ENCODE data around the gene GAB2. TPM values are rescaled to one million over a fixed set of nuclear protein-coding genes. Genes with fewer than 3 reads are reported as not detected.

GAB2 gene
- total RNA-seq, 4 donors from 2014 or later = 13.4 to 28.4 (median 19.8) TPM

DNA sequence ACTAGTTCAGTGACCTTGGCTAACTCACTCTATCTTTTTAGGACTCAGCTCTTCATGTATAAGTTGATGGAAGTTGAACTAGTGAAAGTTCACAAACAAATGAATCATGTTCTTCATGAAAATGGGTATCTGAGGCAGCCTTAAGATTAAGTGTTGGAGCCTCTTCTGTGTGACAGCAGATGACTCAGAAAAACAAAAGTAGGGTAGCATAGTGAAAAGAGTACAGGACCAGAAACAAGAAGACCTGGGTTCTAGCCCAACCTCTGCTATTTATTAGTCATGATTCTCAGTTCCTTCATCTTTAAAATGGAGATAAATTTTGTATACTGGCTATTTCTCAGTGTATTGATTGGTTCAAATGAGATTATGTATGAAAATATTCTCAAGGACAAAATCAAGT, 168.7 kb downstream of the GAB2 start:
- Histone ChIP-seq H3K27me3 (no peaks in the 10 kb centered on the region), H3K4me3 (no peak overlapping the region), H3K4me1 (peaks cover 3% of the 10 kb centered on the region), H3K27ac (no peak overlapping the region), H3K36me3 (peaks cover 13% of the 10 kb centered on the region), H3K9me3 (no peaks in the 10 kb centered on the region)
- no peak for DNase-seq (ENCODE audit: low spot score in 2 of 2)
- TF ChIP-seq, protein P1, sequence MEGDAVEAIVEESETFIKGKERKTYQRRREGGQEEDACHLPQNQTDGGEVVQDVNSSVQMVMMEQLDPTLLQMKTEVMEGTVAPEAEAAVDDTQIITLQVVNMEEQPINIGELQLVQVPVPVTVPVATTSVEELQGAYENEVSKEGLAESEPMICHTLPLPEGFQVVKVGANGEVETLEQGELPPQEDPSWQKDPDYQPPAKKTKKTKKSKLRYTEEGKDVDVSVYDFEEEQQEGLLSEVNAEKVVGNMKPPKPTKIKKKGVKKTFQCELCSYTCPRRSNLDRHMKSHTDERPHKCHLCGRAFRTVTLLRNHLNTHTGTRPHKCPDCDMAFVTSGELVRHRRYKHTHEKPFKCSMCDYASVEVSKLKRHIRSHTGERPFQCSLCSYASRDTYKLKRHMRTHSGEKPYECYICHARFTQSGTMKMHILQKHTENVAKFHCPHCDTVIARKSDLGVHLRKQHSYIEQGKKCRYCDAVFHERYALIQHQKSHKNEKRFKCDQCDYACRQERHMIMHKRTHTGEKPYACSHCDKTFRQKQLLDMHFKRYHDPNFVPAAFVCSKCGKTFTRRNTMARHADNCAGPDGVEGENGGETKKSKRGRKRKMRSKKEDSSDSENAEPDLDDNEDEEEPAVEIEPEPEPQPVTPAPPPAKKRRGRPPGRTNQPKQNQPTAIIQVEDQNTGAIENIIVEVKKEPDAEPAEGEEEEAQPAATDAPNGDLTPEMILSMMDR (IDR thresholded peaks at IDR 0.05) = no peak

DNA sequence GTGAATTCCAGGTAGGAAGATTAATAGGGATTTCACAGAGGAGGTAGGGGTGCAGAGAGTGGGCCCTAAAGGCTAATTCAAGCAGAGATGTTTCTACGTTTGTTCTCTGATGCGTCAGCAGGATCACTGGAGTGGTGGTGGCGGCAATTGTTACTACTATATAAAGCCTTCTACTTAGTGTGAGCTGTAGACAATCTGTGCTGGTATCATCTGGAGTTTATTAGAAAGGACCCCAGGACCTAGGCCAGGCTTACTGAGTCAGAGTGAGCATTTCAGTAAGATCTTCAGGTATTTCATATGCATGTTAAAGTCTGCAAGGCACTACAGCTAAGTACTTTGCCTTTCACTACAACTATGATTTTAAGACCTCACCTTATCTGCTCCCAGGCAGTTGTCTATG, 169.4 kb downstream of the GAB2 start:
- H3K4me3 ChIP-seq = no peak overlapping the region
- no peak overlapping the region for H3K27ac ChIP-seq
- DNase-seq (ENCODE audit: low spot score in 2 of 2) = no peak
- peaks cover 13% of the 10 kb centered on the region for H3K36me3 ChIP-seq
- H3K27me3 ChIP-seq = no peaks in the 10 kb centered on the region
- WGBS = 93% methylated on average over 3 of the region's 3 CpGs
- H3K9me3 ChIP-seq = no peaks in the 10 kb centered on the region
- TF ChIP-seq POLR2AphosphoS5 (IDR thresholded peaks at IDR 0.05) (no peak), EP300 (IDR thresholded peaks at IDR 0.05) (no peak), POLR2A (IDR thresholded peaks at IDR 0.05) (no peak)
- TF ChIP-seq, protein P1 (IDR thresholded peaks at IDR 0.05) = no peak
- H3K4me1 ChIP-seq = peaks cover 3% of the 10 kb centered on the region

DNA sequence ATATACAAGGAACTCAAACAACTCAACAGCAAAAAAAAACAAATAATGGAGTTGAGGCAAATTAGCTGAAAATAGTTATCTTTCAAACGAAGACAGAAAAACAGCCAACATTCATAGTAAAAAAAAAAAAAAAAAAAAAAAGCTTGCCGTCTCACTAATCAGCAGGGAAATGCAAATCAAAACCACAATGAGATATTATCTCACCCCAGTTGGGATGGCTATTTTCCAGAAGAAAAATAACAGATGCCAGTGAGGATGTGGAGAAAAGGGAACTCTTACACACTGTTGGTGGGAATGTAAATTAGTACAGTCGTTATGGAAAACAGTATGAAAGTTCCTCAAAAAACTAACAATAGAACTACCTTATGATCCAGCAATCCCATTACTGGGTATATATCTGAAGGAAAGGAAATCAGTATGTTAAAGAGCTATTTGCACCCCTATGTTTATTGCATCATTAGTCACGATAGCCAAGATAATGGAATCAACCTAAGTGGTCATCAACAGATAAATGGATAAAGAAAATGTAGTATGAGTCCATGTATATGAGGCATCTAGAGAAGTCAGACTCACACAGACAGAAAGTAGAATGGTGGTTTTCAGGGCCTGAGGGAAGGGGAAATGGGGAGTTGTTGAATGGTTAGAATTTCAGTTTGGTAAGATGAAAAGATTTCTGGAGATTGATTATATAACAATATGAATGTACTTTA, 172.9 kb downstream of the GAB2 start:
- WGBS = 30% methylated on average over 4 of the region's 4 CpGs
- Histone ChIP-seq H3K4me3 (no peak overlapping the region), H3K27ac (no peak overlapping the region), H3K9me3 (no peaks in the 10 kb centered on the region), H3K36me3 (peaks cover 10% of the 10 kb centered on the region), H3K4me1 (no peaks in the 10 kb centered on the region), H3K27me3 (no peaks in the 10 kb centered on the region)
- TF ChIP-seq, protein P1 (IDR thresholded peaks at IDR 0.05) = no peak
- TF ChIP-seq EP300 (IDR thresholded peaks at IDR 0.05) = no peak
- TF ChIP-seq POLR2A (IDR thresholded peaks at IDR 0.05) = no peak
- no peak for TF ChIP-seq POLR2AphosphoS5 (IDR thresholded peaks at IDR 0.05)
- DNase-seq (ENCODE audit: low spot score in 2 of 2) = no peak

DNA sequence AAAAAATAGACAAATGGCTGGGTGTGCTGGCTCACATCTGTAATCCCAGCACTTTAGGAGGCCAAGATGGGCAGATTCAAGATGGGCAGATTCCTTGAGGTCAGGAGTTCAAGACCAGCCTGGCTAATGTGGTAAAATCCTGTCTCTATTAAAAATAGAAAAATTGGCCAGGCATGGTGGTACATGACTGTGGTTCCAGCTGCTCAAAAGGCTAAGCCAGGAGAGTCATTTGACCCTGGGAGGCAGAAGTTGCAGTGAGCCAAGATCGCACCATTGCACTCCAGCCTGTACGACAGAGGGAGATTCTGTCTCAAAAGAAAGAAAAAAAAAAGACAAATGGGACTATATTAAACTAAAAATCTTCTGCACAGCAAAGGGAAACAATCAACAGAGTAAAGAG, 173.5 kb downstream of the GAB2 start:
- WGBS = 62% methylated on average over 2 of the region's 2 CpGs

DNA sequence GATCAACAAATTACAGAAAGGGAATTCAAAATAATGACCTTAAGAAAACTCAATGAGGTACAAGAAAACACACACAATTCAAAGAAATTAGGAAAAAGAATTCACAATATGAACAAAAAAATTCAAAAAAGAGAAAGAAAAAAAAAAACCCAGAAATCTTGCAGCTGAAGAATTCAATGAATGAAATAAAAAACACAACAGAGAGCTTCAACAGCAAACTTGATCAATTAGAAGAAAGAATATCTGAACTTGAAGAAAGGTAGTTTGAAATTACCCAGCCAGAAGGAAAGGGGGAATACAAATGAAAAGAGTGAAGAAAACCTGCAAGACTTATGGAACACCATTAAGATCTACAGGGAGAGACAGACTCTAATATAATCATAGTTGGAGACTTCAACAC, 176.1 kb downstream of the GAB2 start:
- H3K4me3 ChIP-seq = no peak overlapping the region

More for the DNA sequence above, 173.5 kb downstream of the GAB2 start:
- no peaks in the 10 kb centered on the region for H3K9me3 ChIP-seq
- no peak overlapping the region for H3K27ac ChIP-seq
- peaks cover 3% of the 10 kb centered on the region for H3K36me3 ChIP-seq
- H3K4me1 ChIP-seq = no peaks in the 10 kb centered on the region
- no peaks in the 10 kb centered on the region for H3K27me3 ChIP-seq
- DNase-seq (ENCODE audit: low spot score in 2 of 2) = no peak
- no peak for TF ChIP-seq POLR2A (IDR thresholded peaks at IDR 0.05)
- TF ChIP-seq, protein P1 (IDR thresholded peaks at IDR 0.05) = no peak
- no peak for TF ChIP-seq POLR2AphosphoS5 (IDR thresholded peaks at IDR 0.05)
- TF ChIP-seq EP300 (IDR thresholded peaks at IDR 0.05) = no peak
- no peak overlapping the region for H3K4me3 ChIP-seq

More for the DNA sequence above, 176.1 kb downstream of the GAB2 start:
- TF ChIP-seq, protein P1 (IDR thresholded peaks at IDR 0.05) = no peak
- TF ChIP-seq POLR2A (IDR thresholded peaks at IDR 0.05) (no peak), POLR2AphosphoS5 (IDR thresholded peaks at IDR 0.05) (no peak), EP300 (IDR thresholded peaks at IDR 0.05) (no peak)
- Histone ChIP-seq H3K4me1 (no peaks in the 10 kb centered on the region), H3K27ac (no peak overlapping the region), H3K27me3 (no peaks in the 10 kb centered on the region), H3K36me3 (no peaks in the 10 kb centered on the region), H3K9me3 (no peaks in the 10 kb centered on the region)
- no peak for DNase-seq (ENCODE audit: low spot score in 2 of 2)

All from suprapubic skin (tissue), 4 donors.